Astrocyte of the spinal cord (primary cell): ENCODE results near the gene KNG1.

Experiments
- DNase-seq: peaks from one replicate; pipeline ENCODE4 v3.0.0; 2011; ENCODE audit warnings: low read depth, low spot score
- H3K4me3 ChIP-seq: 2 replicates; pipeline ENCODE4 v1.5.1; 2011; ENCODE audit warnings: low read depth, mild to moderate bottlenecking, low read length, moderate library complexity
- CTCF ChIP-seq: IDR thresholded peaks from 2 replicates; pipeline ENCODE4 v1.5.1; 2012; ENCODE audit warnings: low read depth, mild to moderate bottlenecking, low read length, inconsistent platforms
- in situ Hi-C: cut with HindIII; loops from 2 replicates; pipeline ENCODE4 v1.10.0; 2017; ENCODE audit warnings: low sequenced_read_pairs

KNG1 gene

GRCh38 chr3:186754871-186755270 is 37.7 kb downstream of the KNG1 start:
- DNase-seq: no peak
- in situ Hi-C loops: no loop called here
- no peak overlapping the region for H3K4me3 ChIP-seq
- TF ChIP-seq CTCF: no peak

GRCh38 chr3:186757214-186757613 is 40.1 kb downstream of the KNG1 start:
- no peak overlapping the region for H3K4me3 ChIP-seq
- in situ Hi-C loops: no loop called here
- TF ChIP-seq CTCF: no peak
- no peak for DNase-seq

- no peak for TF ChIP-seq CTCF
- no peak for DNase-seq
- in situ Hi-C loops: no loop called here
- no peak overlapping the region for H3K4me3 ChIP-seq
Observed at GRCh38 chr3:186757686-186758220, 40.6 kb downstream of the KNG1 start.

GRCh38 chr3:186759231-186759930 is 42.2 kb downstream of the KNG1 start:
- DNase-seq: no peak
- no peak overlapping the region for H3K4me3 ChIP-seq
- in situ Hi-C loops: no loop called here
- TF ChIP-seq CTCF: no peak

GRCh38 chr3:186760141-186760833 is 43.1 kb downstream of the KNG1 start:
- no peak for DNase-seq
- no peak for TF ChIP-seq CTCF
- no peak overlapping the region for H3K4me3 ChIP-seq
- in situ Hi-C loops: no loop called here

GRCh38 chr3:186760897-186761447 is 43.8 kb downstream of the KNG1 start:
- H3K4me3 ChIP-seq: no peak overlapping the region
- DNase-seq: no peak
- in situ Hi-C loops: no loop called here
- TF ChIP-seq CTCF: no peak
